HG03280 (cell line): ENCODE results near the gene KLHL25.

Experiments
- ATAC-seq: cut with Tn5 transposase; IDR thresholded peaks from one replicate; pipeline ENCODE4 v1.9.1; 2021; ENCODE audit warnings: mild to moderate bottlenecking, moderate library complexity; ENCODE audit not compliant: unreplicated experiment

KLHL25 gene

DNA sequence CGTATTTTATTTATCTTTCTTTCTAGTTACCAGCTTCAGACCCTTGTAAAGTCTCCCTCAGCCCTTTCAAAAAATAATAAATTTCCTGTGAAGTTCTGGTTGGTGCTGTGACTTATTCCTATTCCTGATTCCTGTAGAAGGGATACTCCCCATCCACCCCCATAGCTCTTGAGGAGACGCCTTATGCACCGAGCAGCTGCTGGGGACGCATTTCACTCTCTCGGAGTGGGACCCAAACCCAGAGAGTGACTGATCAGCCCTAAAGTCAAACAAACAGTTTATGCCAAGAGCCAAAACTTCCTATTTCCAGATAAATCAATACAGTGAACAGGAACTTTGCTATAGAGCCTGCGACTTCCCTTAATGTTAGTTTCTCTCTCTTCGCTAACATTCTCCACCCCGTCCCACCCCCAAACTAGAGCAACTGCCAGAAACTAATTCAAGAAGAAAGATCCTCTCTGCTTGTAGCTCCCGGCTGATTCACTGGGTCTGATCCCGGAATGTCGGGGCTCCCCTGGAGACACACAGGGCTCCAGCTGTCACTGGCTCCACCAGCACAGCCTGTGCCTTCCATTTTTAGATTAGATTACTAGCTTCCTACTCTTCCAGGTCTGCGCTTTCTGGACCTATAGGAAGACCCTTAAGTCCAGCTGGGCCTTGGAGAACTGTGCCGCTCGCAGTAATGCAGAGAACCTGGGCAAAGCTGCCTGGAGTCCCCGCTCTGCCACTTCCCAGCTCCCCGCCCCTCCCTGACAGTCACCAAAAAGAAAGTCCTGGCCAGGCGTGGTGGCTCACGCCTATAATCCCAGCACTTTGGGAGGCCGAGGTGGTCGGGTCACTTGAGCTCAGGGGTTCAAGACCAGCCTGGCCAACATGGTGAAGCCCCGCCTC, 45.2 kb downstream of the KLHL25 start:
- no peak for ATAC-seq

DNA sequence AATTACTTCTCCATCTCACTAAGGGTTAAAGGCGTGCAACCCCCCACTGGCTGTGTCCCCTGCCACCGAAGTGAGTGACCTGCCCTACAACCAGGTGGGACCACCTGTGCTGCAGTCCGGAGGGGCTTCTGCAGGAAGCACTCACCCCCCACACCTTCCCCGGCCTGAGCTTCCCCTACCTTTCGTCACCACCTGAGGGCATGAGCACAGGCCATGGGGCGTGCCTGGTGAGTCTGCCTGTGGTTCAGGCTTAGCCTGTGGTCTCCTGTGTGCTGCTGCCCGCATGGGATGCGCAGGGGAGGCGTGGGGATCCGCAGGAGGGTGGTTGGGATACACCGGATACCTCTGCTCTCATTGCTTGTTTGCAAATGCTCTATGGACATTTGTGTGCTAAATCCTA, 46.0 kb downstream of the KLHL25 start:
- ATAC-seq: no peak

GRCh38 chr15:85748176-85748575, 46.5 kb downstream of the KLHL25 start:
- no peak for ATAC-seq

GRCh38 chr15:85746641-85747040, 48.1 kb downstream of the KLHL25 start:
- no peak for ATAC-seq

DNA sequence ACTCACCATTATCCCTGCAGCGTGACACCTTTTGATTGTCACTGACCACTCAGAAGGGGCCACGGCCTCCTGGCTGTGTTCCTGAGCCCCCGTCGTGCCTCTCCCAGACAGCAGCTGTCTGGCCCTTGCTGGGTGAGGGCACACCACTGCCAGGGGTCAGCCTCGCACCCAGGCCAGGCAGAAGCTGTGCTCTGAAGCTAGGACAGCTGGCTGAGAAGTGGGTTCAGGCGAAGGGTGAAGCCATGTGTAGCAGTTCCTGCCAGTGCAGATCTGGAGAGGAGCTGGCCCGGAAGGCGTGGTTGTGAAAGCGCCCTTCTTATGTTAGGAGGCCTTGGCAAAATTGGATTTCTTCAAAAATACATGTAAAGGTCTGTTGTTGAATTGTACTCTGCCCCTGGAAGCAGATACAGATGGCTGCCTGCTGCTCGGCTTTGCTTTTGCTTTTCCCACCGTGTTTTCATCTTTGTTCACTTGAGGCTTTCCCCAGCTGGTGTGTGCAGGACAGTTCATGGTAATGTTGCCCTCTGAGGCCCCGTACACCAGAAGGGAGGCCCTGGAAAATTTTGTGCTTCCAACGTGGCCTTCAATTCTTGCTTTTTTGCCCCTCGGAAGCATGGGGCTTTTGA, 49.1 kb downstream of the KLHL25 start:
- no peak for ATAC-seq

- no peak for ATAC-seq
Measured at GRCh38 chr15:85745023-85745422, 49.7 kb downstream of the KLHL25 start.

DNA sequence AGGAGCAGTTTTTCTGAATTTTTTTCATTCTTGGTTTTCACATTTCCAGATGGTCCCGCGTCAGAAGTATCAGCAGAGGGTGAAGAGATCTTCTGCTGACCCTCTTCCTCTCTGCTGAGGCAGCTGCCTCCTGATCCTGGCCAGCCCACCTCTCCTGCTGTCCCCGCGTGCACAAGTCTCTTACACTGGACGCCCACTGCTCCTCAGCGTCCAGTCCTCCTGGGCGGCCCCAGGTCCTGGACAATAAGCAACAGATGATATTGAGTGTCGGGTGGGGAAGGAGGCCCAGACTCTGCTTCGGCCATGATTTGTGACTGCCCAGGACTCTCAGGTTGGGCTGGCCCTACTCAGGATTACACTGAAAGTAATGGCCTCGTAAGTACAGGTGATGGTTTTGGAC, 50.1 kb downstream of the KLHL25 start:
- ATAC-seq: no peak

- no peak for ATAC-seq
Measured at GRCh38 chr15:85743392-85744055, 51.2 kb downstream of the KLHL25 start.

DNA sequence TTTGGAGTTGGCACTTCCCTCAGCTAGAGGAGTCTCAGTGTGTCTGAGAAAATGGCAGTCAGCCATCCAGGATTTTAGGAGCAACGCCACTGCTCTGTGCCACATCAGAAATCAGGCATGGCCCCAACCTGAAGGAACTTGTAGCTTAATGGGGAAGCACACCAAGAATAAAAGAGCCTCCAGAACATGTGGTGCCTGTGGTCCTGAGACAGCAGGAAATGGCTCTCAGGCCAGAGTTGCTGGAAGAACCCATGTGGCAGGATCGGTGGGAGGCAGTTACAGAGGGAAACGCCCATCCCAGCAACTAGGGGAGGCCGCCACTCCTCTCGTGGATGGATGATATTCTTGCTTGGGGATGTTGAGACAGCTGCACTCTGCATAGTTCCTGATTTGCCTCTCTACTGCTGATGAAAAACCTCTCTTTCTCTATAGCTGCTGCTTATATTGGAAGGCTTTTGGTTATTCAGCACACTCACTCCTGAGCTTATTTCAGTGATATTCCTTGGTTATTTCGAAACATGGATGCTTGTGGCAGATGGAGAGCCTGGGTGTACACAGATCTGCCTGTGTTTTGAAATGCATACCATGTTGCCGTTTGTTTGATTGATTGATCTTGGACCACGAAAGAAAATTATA, 52.4 kb downstream of the KLHL25 start:
- ATAC-seq: no peak

DNA sequence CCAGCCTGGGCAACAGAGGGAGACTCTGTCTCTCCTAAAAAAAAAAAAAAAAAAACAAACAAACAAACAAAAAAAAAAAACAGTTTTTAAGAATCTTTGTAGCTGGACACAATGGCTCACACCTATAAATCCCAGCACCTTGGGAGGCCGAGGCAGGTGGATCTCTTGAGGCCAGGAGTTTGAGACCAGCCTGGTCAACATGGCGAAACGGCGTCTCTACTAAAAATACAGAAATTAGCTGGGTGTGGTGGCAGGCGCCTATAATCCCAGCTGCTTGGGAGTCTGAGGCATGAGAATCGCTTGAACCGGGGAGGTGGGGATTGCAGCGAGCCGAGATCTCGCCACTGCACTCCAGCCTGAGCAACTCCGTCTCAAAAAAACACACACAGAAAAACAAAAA, 53.1 kb downstream of the KLHL25 start:
- ATAC-seq: no peak

DNA sequence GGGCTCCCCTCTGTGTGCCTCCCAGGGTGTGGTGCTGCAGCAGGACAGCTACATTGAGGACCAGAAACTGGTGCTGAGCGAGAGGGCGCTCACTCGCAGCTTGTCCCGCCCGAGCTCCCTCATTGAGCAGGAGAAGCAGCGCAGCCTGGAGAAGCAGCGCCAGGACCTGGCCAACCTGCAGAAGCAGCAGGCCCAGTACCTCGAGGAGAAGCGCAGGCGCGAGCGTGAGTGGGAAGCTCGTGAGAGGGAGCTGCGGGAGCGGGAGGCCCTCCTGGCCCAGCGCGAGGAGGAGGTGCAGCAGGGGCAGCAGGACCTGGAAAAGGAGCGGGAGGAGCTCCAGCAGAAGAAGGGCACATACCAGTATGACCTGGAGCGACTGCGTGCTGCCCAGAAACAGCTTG, 53.7 kb downstream of the KLHL25 start:
- ATAC-seq: no peak

GRCh38 chr15:85737061-85737460, 57.7 kb downstream of the KLHL25 start:
- no peak for ATAC-seq

GRCh38 chr15:85733416-85733815, 61.3 kb downstream of the KLHL25 start:
- no peak for ATAC-seq

GRCh38 chr15:85730001-85730820, 64.5 kb downstream of the KLHL25 start:
- ATAC-seq: peak; percentile 66

DNA sequence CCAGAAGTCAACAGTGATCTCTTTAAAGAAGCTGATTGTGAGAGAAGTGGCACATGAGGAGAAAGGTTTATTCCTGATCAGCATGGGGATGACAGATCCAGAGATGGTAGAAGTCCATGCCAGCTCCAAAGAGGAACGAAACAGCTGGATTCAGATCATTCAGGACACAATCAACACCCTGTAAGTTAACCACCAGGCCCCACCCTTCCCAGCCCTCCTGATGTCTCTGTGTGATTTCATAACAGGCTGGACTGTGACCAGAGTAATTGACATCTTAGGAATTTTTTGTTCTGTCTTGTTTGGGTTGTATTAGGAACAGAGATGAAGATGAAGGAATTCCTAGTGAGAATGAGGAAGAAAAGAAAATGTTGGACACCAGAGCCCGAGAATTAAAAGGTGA, 67.7 kb downstream of the KLHL25 start:
- ATAC-seq: no peak

GRCh38 chr15:85726454-85726853, 68.3 kb downstream of the KLHL25 start:
- ATAC-seq: no peak

GRCh38 chr15:85725564-85725963, 69.2 kb downstream of the KLHL25 start:
- ATAC-seq: no peak

- no peak for ATAC-seq
Measured at GRCh38 chr15:85725019-85725418, 69.7 kb downstream of the KLHL25 start.

- no peak for ATAC-seq
Measured at GRCh38 chr15:85723960-85724945, 70.5 kb downstream of the KLHL25 start.
